ENCODE results near the gene SLC25A24.
"Not testable (repeated sequence)": the region's sequence is repeated elsewhere in the genome, so short reads cannot be mapped to it uniquely, and the experiment has no call there.

The SLC25A24 gene

DNA sequence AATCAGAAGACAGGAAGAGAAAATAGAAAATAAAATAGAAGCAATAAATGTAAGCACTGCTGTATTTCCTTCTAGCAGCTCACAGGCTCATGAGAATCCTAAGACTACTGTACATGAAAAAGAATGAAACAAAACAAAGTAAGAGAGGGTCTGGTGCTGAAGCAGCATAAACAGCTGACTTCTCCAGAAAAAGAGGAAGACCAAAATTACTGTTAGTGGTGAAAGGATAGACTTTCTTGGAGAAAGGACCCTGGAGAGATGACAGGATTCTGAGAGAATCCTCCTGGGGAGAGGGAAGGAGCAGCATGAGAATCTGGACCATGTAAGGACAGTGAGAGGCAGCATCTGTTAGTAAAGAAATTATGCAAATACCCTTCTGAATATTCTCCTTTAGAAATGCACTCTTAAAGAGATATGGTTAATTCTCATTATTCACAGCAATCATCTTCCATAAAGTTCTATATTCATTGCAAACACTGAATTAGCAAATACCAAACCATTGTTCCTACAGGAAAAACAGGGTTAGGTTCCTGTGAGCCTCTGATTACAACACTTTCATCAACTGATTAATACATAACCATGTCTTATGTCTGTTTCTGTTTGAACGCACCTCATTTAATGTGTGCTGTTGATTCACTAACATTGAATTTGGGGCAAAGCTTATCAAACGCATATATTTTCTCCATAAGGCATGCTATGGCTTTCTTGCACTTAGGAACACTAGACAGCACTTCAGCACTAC is 17.0 kb downstream of the SLC25A24 start:
- peaks cover 56% of the 10 kb centered on the region for H3K36me3 Mint-ChIP-seq (ENCODE audit: low read depth)

DNA sequence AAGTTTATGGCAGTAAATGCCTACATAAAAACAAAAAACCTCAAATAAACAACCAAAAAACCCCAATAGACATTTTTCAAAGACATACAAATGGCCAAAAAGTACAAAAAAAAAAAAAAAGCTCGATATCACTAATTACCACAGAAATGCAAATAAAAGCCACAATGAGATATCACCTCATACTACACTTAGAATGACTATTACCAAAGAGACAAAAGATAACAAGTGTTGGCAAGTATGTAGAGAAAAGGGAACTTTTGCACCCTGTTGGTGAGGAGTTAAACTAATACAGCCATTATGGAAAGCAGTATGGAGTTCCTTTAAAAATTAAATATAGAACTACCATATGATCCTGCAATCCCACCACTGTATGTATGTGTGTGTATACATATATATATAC is 21.1 kb downstream of the SLC25A24 start:
- H3K4me1 Mint-ChIP-seq (ENCODE audit: low read depth): peaks cover 5% of the 10 kb centered on the region
- no peak for DNase-seq (ENCODE audit: low spot score)
- no peaks in the 10 kb centered on the region for H3K27me3 Mint-ChIP-seq (ENCODE audit: low read depth)
- H3K4me3 Mint-ChIP-seq: no peak overlapping the region
- no peak overlapping the region for H3K27ac Mint-ChIP-seq
- H3K9me3 Mint-ChIP-seq: peaks cover 37% of the 10 kb centered on the region
- H3K36me3 Mint-ChIP-seq (ENCODE audit: low read depth): peaks cover 68% of the 10 kb centered on the region

More for the DNA sequence above, 17.0 kb downstream of the SLC25A24 start:
- Mint-ChIP-seq H3K4me3 (no peak overlapping the region), H3K4me1 (ENCODE audit: low read depth) (peaks cover 6% of the 10 kb centered on the region), H3K27me3 (ENCODE audit: low read depth) (no peaks in the 10 kb centered on the region), H3K9me3 (peaks cover 10% of the 10 kb centered on the region), H3K27ac (no peak overlapping the region)
- DNase-seq (ENCODE audit: low spot score): no peak

DNA sequence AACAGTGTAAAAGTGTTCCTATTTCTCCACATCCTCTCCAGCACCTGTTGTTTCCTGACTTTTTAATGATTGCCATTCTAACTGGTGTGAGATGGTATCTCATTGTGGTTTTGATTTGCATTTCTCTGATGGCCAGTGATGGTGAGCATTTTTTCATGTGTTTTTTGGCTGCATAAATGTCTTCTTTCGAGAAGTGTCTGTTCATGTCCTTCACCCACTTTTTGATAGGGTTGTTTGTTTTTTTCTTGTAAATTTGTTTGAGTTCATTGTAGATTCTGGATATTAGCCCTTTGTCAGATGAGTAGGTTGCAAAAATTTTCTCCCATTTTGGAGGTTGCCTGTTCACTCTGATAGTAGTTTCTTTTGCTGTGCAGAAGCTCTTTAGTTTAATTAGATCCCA is 37.7 kb downstream of the SLC25A24 start:
- H3K36me3 Mint-ChIP-seq (ENCODE audit: low read depth): peaks cover 29% of the 10 kb centered on the region
- not testable (repeated sequence) for H3K27me3 Mint-ChIP-seq (ENCODE audit: low read depth); H3K4me1 Mint-ChIP-seq (ENCODE audit: low read depth); H3K27ac Mint-ChIP-seq; H3K4me3 Mint-ChIP-seq; DNase-seq (ENCODE audit: low spot score); H3K9me3 Mint-ChIP-seq

DNA sequence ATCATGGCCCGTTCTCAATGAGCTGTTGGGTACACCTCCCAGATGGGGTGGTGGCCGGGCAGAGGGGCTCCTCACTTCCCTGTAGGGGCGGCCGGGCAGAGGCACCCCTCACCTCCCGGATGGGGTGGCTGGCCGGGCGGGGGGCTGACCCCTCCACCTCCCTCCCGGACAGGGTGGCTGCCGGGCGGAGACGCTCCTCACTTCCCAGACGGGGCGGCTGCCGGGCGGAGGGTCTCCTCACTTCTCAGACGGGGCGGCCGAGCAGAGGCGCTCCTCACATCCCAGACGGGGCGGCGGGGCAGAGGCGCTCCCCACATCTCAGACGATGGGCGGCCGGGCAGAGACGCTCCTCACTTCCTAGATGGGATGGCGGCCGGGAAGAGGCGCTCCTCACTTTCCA is 40.2 kb downstream of the SLC25A24 start:
- H3K4me3 Mint-ChIP-seq; H3K27me3 Mint-ChIP-seq (ENCODE audit: low read depth); H3K4me1 Mint-ChIP-seq (ENCODE audit: low read depth); H3K27ac Mint-ChIP-seq; DNase-seq (ENCODE audit: low spot score); H3K9me3 Mint-ChIP-seq: not testable (repeated sequence)
- H3K36me3 Mint-ChIP-seq (ENCODE audit: low read depth): peaks cover 27% of the 10 kb centered on the region

DNA sequence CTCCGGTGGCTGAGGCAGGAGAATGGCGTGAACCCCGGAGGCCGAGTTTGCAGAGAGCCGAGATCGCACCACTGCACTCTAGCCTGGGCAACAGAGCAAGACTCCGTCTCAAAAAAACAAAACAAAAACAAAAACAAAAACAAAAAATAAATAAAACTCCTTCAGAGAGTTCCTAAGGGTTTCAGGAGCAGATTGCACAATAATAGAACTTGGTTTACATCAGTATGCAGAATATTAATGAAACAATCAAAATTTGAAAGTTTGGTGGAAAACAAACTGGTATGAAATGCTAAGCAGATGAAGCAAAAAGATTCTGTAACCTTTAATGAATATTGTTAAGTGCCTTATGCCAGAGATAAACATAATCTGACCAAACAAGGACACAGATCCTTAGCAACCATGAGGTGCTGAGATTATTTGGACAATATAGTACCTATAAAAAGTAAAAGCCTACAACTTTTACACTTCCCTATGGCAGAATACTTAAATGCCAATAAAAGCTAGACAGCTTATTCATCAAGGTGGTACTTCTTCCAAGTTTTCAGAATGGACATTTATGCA is 41.2 kb downstream of the SLC25A24 start:
- H3K27me3 Mint-ChIP-seq (ENCODE audit: low read depth): no peaks in the 10 kb centered on the region
- no peak overlapping the region for H3K4me3 Mint-ChIP-seq
- H3K4me1 Mint-ChIP-seq (ENCODE audit: low read depth): no peaks in the 10 kb centered on the region
- peaks cover 32% of the 10 kb centered on the region for H3K36me3 Mint-ChIP-seq (ENCODE audit: low read depth)
- DNase-seq (ENCODE audit: low spot score): no peak
- no peaks in the 10 kb centered on the region for H3K9me3 Mint-ChIP-seq
- no peak overlapping the region for H3K27ac Mint-ChIP-seq

DNA sequence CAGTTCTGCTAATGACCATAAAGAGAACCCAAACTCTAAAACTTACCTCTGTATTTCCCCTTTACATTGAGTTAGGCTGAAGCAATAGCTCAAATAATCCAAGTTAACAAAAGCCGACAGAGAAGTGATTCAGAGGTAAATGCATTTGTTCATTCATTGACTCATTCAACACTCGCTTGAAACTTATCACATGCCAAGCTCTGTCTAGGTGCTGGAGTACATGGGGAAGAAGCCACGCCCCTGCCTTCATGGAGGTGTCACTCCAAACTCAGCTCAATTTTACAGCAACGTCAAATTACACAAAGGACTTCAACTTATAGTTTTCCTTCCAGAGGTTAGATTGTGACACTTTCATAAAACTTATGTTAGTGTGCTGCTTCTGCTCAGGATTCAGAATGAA is 45.8 kb downstream of the SLC25A24 start:
- Mint-ChIP-seq H3K36me3 (ENCODE audit: low read depth) (peaks cover 20% of the 10 kb centered on the region), H3K27ac (no peak overlapping the region), H3K4me3 (no peak overlapping the region), H3K9me3 (no peaks in the 10 kb centered on the region), H3K27me3 (ENCODE audit: low read depth) (no peaks in the 10 kb centered on the region), H3K4me1 (ENCODE audit: low read depth) (no peaks in the 10 kb centered on the region)
- DNase-seq (ENCODE audit: low spot score): no peak

DNA sequence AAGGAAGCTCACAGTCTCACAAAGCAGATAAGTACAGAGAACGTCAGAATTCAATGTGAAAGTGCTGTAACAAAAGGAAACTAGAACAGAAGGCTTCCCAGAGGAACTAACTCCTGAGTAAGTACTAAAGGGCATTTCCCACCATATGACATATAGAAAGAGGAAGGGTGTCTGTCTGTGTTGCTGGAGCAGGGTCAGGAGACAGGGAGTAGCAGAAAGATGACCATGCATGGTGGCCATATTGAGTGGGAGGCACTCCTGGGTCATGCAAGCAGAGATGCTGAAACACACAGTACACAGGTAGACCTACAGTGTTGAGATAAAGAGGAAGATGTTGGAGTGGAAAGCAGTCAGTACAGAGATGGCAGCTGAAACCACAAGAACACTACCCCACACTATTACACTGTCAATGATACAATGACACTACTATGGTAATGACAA is 47.3 kb downstream of the SLC25A24 start:
- no peak overlapping the region for H3K27ac Mint-ChIP-seq
- H3K9me3 Mint-ChIP-seq: no peaks in the 10 kb centered on the region
- H3K4me1 Mint-ChIP-seq (ENCODE audit: low read depth): no peaks in the 10 kb centered on the region
- H3K36me3 Mint-ChIP-seq (ENCODE audit: low read depth): peaks cover 31% of the 10 kb centered on the region
- no peak overlapping the region for H3K4me3 Mint-ChIP-seq
- H3K27me3 Mint-ChIP-seq (ENCODE audit: low read depth): no peaks in the 10 kb centered on the region
- DNase-seq (ENCODE audit: low spot score): no peak

DNA sequence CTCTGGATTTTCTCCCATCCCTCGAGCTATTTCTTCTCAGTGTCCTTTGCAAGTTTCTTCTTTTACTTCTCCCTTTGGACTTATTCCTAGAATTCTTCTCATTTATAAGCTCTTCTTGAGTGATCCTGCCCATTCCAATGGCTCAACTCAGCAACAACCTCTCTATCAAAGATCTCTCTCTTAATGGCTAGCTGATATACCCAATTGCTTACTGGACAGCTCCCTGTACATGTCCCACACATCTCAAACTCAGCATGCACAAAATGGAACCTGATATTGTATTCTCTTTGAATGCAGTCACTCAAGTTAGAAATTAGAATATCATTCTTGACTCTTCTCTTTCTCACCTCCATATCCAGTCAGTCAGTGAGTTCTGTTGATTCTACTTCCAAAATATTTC is 48.6 kb downstream of the SLC25A24 start:
- no peaks in the 10 kb centered on the region for H3K9me3 Mint-ChIP-seq
- no peaks in the 10 kb centered on the region for H3K27me3 Mint-ChIP-seq (ENCODE audit: low read depth)
- no peak overlapping the region for H3K4me3 Mint-ChIP-seq
- no peak for DNase-seq (ENCODE audit: low spot score)
- H3K36me3 Mint-ChIP-seq (ENCODE audit: low read depth): peaks cover 38% of the 10 kb centered on the region
- no peak overlapping the region for H3K27ac Mint-ChIP-seq
- no peaks in the 10 kb centered on the region for H3K4me1 Mint-ChIP-seq (ENCODE audit: low read depth)

DNA sequence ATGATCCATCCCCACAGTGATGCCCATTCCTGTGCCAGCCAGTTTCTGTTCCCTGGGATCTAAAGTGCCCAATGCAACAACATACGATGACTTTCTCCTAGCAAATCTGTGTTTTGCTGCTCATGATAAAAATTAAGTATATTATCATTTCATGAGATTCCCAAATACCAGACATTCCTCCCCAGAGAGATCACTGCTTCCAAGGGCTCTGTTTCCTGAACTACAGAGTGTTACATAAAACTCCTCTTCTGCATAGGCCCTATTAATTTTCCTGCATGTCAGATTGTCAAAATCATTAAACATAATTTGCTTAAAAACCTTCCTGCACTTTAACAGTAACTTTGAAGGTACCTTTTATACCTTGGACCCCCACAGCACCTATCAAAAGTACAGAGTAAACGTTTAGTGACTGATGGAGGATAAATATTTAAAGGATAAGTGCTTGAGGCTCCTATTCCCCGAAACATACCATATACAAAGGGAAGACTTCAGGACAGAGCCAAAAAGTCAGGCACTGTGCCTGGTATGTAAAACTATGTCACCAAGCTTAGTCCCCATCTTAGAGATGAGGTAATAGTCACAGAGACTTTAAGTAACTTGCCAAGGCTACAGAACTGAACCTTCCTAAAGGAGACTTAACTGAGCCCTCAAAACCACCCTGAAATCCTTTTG is 50.2 kb downstream of the SLC25A24 start:
- DNase-seq (ENCODE audit: low spot score): no peak
- H3K27ac Mint-ChIP-seq: no peak overlapping the region
- peaks cover 50% of the 10 kb centered on the region for H3K36me3 Mint-ChIP-seq (ENCODE audit: low read depth)
- no peaks in the 10 kb centered on the region for H3K4me1 Mint-ChIP-seq (ENCODE audit: low read depth)
- peaks cover 4% of the 10 kb centered on the region for H3K9me3 Mint-ChIP-seq
- H3K4me3 Mint-ChIP-seq: no peak overlapping the region
- H3K27me3 Mint-ChIP-seq (ENCODE audit: low read depth): no peaks in the 10 kb centered on the region

DNA sequence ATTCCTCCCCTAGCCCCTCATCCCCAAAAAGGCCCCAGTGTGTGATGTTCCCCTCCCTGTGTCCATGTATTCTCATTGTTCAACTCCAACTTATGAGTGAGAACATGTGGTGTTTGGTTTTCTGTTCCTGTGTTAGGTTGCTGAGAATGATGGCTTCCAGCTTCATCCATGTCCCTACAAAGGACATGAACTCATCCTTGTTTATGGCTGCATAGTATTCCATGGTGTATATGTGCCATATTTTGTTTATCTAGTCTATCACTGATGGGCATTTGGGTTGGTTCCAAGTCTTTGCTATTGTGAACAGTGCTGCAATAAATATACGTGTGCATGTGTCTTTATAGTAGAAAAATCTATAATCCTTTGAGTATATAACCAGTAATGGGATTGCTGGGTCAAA is 55.6 kb downstream of the SLC25A24 start:
- not testable (repeated sequence) for H3K4me1 Mint-ChIP-seq (ENCODE audit: low read depth); H3K9me3 Mint-ChIP-seq; H3K27ac Mint-ChIP-seq; H3K27me3 Mint-ChIP-seq (ENCODE audit: low read depth); H3K4me3 Mint-ChIP-seq; DNase-seq (ENCODE audit: low spot score)
- peaks cover 72% of the 10 kb centered on the region for H3K36me3 Mint-ChIP-seq (ENCODE audit: low read depth)

DNA sequence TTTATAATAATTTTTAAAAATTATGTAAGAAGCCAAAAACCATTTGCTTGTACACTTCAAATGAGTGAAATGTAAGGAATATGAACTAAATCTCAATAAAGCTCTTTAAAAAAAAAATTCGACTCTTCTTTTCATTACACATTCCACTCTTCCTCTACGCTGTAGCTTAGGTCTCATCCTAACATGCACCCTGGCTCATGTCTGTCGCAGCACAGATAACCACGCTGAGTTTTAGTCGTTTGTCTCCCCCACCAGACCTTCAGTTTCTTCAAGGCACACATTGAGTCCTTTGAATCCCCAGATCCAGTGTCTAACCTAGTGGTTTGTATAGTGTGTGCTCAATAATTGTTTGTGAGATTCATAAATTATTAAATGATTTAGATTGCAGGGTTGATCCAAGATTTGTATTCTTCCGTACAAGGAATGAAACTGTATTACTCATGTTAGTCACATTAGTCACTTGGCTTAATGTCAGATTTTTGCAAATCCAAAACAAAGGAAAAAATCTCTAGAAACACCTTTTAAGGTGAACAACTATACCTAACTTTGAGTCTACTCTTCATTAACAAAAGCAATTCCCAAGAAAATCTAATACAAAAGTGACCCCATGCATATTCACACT is 57.3 kb downstream of the SLC25A24 start:
- Mint-ChIP-seq H3K27me3 (ENCODE audit: low read depth) (no peaks in the 10 kb centered on the region), H3K4me1 (ENCODE audit: low read depth) (peaks cover 2% of the 10 kb centered on the region), H3K27ac (no peak overlapping the region), H3K4me3 (no peak overlapping the region), H3K9me3 (peaks cover 4% of the 10 kb centered on the region), H3K36me3 (ENCODE audit: low read depth) (peaks cover 73% of the 10 kb centered on the region)
- no peak for DNase-seq (ENCODE audit: low spot score)

DNA sequence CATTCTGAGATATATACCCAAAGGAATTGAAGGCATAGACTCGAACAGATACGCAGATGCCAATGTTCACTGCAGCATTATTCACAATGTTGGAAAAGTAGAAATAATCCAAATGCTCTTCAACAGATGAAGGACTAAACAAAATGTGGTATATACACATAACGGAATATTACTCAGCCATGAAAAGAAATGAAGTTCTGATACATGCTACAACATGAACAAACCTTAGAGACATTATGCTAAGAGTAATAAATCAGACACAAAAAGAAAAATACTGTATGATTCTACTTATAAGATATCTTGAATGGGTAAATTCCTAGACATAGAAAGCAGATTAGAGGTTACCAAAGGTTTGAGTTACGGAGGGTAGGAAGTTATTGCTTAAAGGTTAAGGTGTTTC is 57.9 kb downstream of the SLC25A24 start:
- no peak overlapping the region for H3K27ac Mint-ChIP-seq
- H3K4me1 Mint-ChIP-seq (ENCODE audit: low read depth): peaks cover 2% of the 10 kb centered on the region
- no peak for DNase-seq (ENCODE audit: low spot score)
- H3K4me3 Mint-ChIP-seq: no peak overlapping the region
- H3K9me3 Mint-ChIP-seq: peaks cover 4% of the 10 kb centered on the region
- H3K27me3 Mint-ChIP-seq (ENCODE audit: low read depth): no peaks in the 10 kb centered on the region
- peaks cover 71% of the 10 kb centered on the region for H3K36me3 Mint-ChIP-seq (ENCODE audit: low read depth)

DNA sequence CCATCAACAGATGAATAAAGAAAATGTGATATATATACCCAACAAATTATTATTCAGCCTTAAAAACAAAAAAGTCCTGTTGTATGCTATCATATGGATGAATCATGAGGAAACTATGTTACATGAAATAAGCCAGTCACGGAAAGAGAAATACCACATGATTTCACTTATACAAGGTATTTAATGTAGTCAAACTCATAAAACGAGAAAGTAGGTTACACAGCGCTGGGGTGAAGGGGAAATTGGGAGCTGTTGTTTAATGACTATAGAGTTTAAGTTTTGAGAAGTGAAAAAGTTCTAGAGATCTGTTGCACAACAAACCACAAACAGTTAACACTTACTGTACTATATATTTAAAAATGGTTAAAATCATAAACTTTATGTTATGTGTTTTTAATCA is 58.5 kb downstream of the SLC25A24 start:
- Mint-ChIP-seq H3K4me3 (no peak overlapping the region), H3K4me1 (ENCODE audit: low read depth) (peaks cover 2% of the 10 kb centered on the region), H3K27ac (no peak overlapping the region), H3K27me3 (ENCODE audit: low read depth) (no peaks in the 10 kb centered on the region), H3K36me3 (ENCODE audit: low read depth) (peaks cover 68% of the 10 kb centered on the region), H3K9me3 (peaks cover 4% of the 10 kb centered on the region)
- no peak for DNase-seq (ENCODE audit: low spot score)

DNA sequence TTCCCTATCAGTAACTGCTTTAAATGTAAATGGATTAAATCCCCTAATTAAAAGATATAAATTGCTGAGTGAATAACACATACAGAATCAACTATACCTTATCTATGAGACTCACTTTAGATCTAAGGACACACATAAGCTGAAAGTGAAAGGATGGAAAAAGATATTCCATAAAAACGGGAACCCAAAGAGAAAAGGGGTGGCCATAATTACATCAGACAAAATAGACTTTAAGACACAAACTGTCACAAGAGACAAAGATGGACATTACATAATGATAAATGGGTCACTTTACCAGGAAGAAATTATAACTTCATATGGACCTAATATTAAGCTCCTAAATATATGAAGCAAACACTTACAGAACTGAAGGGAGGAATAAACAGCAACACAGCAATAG is 59.2 kb downstream of the SLC25A24 start:
- H3K4me1 Mint-ChIP-seq (ENCODE audit: low read depth): peaks cover 2% of the 10 kb centered on the region
- H3K9me3 Mint-ChIP-seq: peaks cover 4% of the 10 kb centered on the region
- no peaks in the 10 kb centered on the region for H3K27me3 Mint-ChIP-seq (ENCODE audit: low read depth)
- H3K36me3 Mint-ChIP-seq (ENCODE audit: low read depth): peaks cover 66% of the 10 kb centered on the region
- H3K27ac Mint-ChIP-seq: no peak overlapping the region
- no peak for DNase-seq (ENCODE audit: low spot score)
- H3K4me3 Mint-ChIP-seq: no peak overlapping the region
